GM21360 (cell line): ENCODE measurements around the gene PPP2R2B.

Source experiments
- ATAC-seq: cut with Tn5 transposase; IDR thresholded peaks from one replicate; pipeline ENCODE4 v1.9.1; 2021; ENCODE audit warnings: mild to moderate bottlenecking, moderate library complexity; ENCODE audit not compliant: unreplicated experiment

Gene PPP2R2B

GRCh38 chr5:146878476-146879172, at the start of gene PPP2R2B:
Gene PPP2R2B (minus strand): TSS chr5:146878757.
- no peak for ATAC-seq

DNA sequence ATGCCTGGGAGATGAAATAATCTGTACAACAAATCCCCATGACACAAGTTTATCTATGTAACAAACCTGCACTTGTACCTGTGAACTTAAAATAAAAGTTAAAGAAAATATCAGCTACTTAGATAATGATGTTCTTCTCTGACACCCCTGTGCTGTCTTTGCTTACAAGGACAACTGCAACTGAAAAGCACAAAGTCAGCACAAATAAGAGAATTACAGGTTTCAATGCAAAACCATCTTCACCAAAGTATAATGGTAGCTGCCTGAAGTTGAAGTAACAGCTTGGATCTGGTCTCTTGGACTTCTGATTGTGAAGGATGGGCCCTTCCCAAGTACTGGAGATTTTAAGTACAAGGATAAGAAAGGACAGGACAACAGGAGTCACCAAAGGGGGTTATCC, 45.6 kb upstream of the PPP2R2B start:
- no peak for ATAC-seq

DNA sequence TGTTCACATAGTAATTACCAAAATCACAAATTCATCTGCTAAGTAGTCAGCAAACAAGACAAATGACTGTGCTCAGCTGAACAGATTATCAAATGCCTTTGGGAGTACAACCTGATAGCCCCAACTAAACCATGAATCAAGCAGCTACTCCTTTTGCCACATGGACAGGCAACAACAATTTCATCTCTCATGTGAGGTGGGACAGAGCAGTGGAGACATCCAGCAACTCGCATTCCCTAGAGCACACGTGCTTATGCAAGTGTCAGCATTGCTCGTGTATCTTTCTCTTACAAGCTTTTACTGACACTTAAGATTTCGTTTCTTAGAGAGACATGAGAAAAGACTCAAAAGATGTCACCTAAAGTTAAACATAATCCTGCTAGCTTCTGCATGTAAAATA, 42.7 kb upstream of the PPP2R2B start:
- no peak for ATAC-seq

- no peak for ATAC-seq
These were observed 41.9 kb upstream of the PPP2R2B start for GRCh38 chr5:146920351-146920881.

GRCh38 chr5:146919304-146919703, 40.7 kb upstream of the PPP2R2B start:
- no peak for ATAC-seq

GRCh38 chr5:146917931-146918330, 39.4 kb upstream of the PPP2R2B start:
- ATAC-seq, result no peak

GRCh38 chr5:146912874-146913273, 34.3 kb upstream of the PPP2R2B start:
- ATAC-seq, result no peak

- no peak for ATAC-seq
These were observed 31.7 kb upstream of the PPP2R2B start for GRCh38 chr5:146910239-146910638.

GRCh38 chr5:146909255-146910068, 30.9 kb upstream of the PPP2R2B start:
- no peak for ATAC-seq

GRCh38 chr5:146906803-146907202, 28.2 kb upstream of the PPP2R2B start:
- ATAC-seq, result no peak

DNA sequence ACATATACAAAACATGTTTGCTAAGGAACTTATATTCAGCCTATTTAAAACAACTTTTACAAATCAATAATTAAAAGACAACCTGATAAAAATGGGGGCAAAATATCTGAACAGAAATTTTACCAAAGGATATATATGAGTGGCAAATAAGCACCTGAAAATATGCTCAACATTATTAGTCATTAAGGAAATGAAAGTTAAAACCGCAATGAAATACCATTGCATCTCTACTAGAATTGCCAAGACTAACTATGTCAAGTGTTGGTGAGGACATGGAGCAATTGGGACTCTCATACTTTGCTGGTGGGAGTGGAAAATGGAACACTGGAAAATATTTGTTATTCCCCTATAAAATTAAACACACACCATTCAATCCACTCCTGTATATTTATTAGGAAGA, 26.3 kb upstream of the PPP2R2B start:
- no peak for ATAC-seq

DNA sequence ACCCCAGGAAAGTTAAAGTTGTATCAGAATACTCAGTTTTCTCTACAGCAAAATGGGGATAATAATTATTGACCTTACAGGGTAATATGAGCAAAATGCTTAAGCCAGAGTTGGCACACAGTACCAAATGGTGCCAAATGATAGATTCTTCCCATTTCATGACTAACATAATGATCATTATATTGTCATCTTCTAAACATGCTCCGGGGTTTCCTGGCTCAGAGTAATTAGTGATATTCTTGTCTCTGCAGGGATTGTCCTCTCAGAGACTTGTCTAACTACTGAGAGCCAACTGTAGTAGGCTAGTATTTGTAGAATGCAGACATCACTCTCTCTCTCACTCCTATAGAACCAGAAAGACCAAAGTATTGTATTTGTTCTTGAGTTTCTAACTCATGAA, 25.2 kb upstream of the PPP2R2B start:
- ATAC-seq, result no peak

DNA sequence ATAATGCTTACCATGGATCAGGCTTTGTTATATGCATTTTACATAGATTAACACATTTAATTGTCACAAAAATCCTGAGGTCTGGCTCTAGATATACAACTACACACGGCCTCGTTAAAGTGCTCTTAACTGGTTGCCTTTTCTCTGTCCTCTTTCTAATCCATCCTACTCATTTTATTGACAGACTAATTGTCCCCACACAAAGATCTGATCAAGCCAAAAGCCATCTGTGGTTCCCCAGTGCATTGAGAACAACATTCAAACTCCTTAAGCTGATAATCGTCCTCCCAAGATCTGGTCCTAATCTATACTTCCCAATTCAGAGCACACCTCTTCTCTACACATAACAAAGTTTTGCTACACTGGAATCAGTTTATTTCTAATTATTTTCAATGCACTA, 23.9 kb upstream of the PPP2R2B start:
- no peak for ATAC-seq

DNA sequence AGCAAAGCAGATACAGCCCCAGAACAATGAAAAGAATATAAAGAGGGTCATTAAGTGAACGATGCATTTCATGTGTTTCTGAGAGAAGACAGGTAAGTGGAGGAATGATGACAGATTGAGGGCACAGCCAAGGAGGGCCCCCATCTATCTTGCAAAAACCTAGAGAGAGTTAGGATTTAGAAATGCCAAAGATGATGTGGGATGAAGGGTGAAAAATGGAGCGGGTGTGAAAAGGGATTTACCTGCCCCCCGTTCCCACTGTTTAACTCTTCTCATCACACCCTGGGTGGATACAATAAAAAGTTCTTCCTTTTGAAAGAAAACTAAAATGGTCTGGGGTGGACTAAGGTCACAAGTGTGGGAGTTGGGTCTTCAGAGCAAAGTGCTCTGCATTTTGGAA, 18.5 kb upstream of the PPP2R2B start:
- no peak for ATAC-seq

GRCh38 chr5:146894753-146895521, 16.4 kb upstream of the PPP2R2B start:
- ATAC-seq, result no peak

DNA sequence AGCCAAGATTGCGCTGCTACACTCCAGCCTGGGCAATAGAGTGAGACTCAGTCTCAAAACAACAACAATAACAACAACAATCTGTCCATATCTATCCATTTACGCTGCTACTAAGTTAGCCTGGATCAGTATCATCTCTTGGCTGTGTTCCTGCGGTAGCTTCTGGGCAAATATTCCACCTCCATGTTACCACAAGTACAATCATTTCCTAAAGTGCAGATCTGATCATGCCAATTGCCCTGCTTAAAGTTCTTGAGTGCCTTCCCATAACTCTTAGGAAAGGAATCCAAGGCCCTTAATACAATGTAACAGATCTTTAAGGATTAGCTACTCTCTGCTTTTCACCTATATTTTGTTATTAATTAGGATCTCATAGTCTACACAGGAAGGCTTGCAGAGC, 15.4 kb upstream of the PPP2R2B start:
- ATAC-seq, result no peak

GRCh38 chr5:146892231-146892630, 13.7 kb upstream of the PPP2R2B start:
- no peak for ATAC-seq

DNA sequence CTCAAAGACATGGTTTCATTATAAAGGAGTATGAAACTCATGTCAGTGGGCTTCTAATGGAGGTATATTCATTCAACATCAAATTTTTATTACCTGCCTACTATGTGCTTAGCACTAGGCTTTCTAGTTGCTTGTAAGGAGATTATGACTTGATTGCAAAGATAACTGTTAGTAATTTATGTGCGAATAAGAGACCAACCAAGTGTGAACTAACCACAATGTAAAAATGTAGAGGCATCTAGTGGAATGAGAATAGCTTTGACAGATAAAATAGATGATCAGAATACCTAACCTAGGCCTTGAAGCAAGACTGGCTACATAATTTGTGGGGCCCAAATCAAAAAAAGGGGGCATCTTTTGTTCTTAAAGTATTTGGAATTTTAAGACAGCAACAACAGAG, 13.0 kb upstream of the PPP2R2B start:
- ATAC-seq, result no peak

DNA sequence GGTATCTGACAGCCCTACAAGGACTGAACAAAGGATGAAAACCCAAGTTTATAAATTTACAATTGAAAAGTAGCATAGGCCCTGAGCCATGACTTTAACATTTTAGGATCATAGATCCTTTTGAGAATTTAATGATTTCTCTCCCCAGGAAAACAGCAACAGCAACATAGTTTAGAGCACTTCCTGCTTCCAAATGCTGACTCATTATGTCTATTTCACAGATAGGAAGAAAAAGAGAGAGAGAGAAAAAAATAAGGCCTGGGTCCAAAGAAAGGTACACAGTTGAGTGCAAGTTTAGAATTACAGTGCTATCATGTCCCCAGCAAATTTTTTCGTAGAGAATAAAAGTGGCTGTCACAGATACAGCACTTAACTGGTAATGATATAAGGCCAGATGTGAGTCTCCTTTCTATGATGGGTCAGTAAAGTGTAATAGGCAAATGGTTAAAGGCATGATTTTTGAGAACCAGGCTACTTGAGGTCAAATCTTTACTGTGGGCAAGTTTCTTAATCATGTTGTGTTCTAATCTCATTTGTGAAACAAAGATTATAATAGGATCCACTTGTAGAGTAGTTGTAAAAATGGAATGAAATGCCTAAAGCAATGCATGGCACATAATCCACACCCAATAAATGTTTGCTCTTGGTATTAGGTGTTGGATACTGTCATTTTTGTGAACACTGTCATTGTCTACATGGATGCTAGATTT, 12.3 kb upstream of the PPP2R2B start:
- no peak for ATAC-seq

DNA sequence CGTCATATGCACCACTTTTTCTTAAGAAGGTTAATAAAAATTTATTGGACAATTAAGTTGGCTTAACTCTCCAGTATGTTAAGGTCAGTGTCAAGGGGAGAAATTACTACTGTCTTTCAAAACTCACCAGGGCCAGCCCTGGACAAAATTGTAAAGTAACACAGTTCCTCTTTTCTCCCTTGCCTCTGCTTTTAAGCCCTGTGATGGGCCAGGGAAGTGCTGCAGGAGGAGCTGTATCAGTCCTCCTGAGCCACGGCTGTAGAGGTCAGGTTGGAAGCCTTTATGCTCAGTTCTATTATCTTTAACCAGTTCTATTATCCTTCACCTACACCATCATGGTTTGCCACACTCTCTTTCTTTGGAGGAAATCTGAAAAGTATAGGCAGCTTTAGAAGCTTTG, 11.5 kb upstream of the PPP2R2B start:
- no peak for ATAC-seq

- ATAC-seq, result no peak
These were observed 10.6 kb upstream of the PPP2R2B start for GRCh38 chr5:146889169-146889568.
